Prostate gland (tissue), 2 donors: ENCODE results near the gene MEGF9. TPM values are rescaled to one million over a fixed set of nuclear protein-coding genes. Genes with fewer than 3 reads are reported as not detected.

Experiments
- DNase-seq: peaks from one replicate; pipeline ENCODE4 v3.0.0-alpha.2; 2019; ENCODE audit warnings: low spot score
- H3K27ac ChIP-seq, 2 donors: fragments of 200-600 bp; sonication (generic); 2 replicates each; pipeline ENCODE4 v1.5.1; 2017 to 2019
- H3K27me3 ChIP-seq: fragments of 200-600 bp; sonication (generic); replicated peaks from 2 replicates; pipeline ENCODE4 v1.5.1; 2019; ENCODE audit not compliant: insufficient read depth
- H3K36me3 ChIP-seq, 2 donors: fragments of 200-600 bp; sonication (generic); 1 replicate in 1 of 2; 2 replicates in 1 of 2; pipeline versions ENCODE4 v1.5.1 to v1.8.1; 2017 to 2019
- H3K4me1 ChIP-seq: fragments of 200-600 bp; sonication (generic); replicated peaks from 2 replicates; pipeline ENCODE4 v1.5.1; 2019
- H3K4me3 ChIP-seq, 2 donors: fragments of 200-600 bp; sonication (generic); 2 replicates each; pipeline ENCODE4 v1.5.1; 2017 to 2019
- H3K9me3 ChIP-seq: fragments of 200-600 bp; sonication (generic); 2 replicates; pipeline ENCODE4 v1.5.1; 2017
- CTCF ChIP-seq, 4 experiments: fragments of 200-600 bp in 2 of 4; fragments of 450-650 bp in 2 of 4; sonication (generic) in 2 of 4; IDR thresholded peaks; 1 replicate in 3 of 4; 2 replicates in 1 of 4; pipeline ENCODE4 v1.5.1; 2016 to 2019; ENCODE audit warnings: antibody characterized with exemption in 4 of 4, mild to moderate bottlenecking in 2 of 4, moderate library complexity in 2 of 4
- POLR2A ChIP-seq: fragments of 450-650 bp; IDR thresholded peaks from one replicate; pipeline ENCODE4 v1.6.1; 2016; ENCODE audit warnings: antibody characterized with exemption, mild to moderate bottlenecking
- POLR2AphosphoS5 ChIP-seq: sonication (generic); formaldehyde crosslinking; IDR thresholded peaks from one replicate; pipeline ENCODE4 v1.6.1; 2017; ENCODE audit warnings: antibody characterized with exemption
- WGBS: methylation state at CpG from one replicate; pipeline ENCODE4 v1.1.5; 2018; 5-methylcytosine and 5-hydroxymethylcytosine counted together
- intact Hi-C: fragments of 100-400 bp; cut with DNase I; formaldehyde crosslinking; loops from one replicate; pipeline ENCODE4 v1.14.2; 2022
- total RNA-seq, 2 donors: library from RNA; depleted of rRNA; stranded (reverse); fragments of >200 nt; gene quantifications; one replicate each; pipeline ENCODE4 v1.1.0, GENCODE V29; 2016

Gene MEGF9
- total RNA-seq, 2 donors from 2014 or later, result 12.0 to 25.3 TPM

- H3K9me3 ChIP-seq, result no peaks in the 10 kb centered on the region
- intact Hi-C loops, result no loop called here
- peaks cover 5% of the 10 kb centered on the region for H3K4me1 ChIP-seq
- no peak for TF ChIP-seq POLR2AphosphoS5
- TF ChIP-seq CTCF (IDR thresholded peaks at IDR 0.05), result no peak
- TF ChIP-seq POLR2A, result no peak
- 96% methylated on average over 6 of the region's 6 CpGs for WGBS
- DNase-seq, result no peak
- H3K36me3 ChIP-seq, result no peaks in the 10 kb centered on the region
- no peaks in the 10 kb centered on the region for H3K27me3 ChIP-seq
- H3K4me3 ChIP-seq, result no peak overlapping the region
- no peak overlapping the region for H3K27ac ChIP-seq
Observed at GRCh38 chr9:120625222-120625621, 89.0 kb downstream of the MEGF9 start.

- Histone ChIP-seq H3K4me3 (no peak overlapping the region), H3K9me3 (no peaks in the 10 kb centered on the region), H3K27me3 (no peaks in the 10 kb centered on the region), H3K36me3 (no peaks in the 10 kb centered on the region), H3K4me1 (no peaks in the 10 kb centered on the region), H3K27ac (no peak overlapping the region)
- DNase-seq, result no peak
- no peak for TF ChIP-seq POLR2AphosphoS5
- no peak for TF ChIP-seq POLR2A
- no peak for TF ChIP-seq CTCF (IDR thresholded peaks at IDR 0.05)
- intact Hi-C loops, result no loop called here
Observed at GRCh38 chr9:120622790-120623189, 91.5 kb downstream of the MEGF9 start.

- no peaks in the 10 kb centered on the region for H3K4me1 ChIP-seq
- no peaks in the 10 kb centered on the region for H3K36me3 ChIP-seq
- WGBS, result 90% methylated on average over 1 of the region's 1 CpG
- TF ChIP-seq POLR2A (no peak), CTCF (IDR thresholded peaks at IDR 0.05) (no peak), POLR2AphosphoS5 (no peak)
- no peak overlapping the region for H3K27ac ChIP-seq
- no peak overlapping the region for H3K4me3 ChIP-seq
- intact Hi-C loops, result no loop called here
- H3K27me3 ChIP-seq, result no peaks in the 10 kb centered on the region
- H3K9me3 ChIP-seq, result no peaks in the 10 kb centered on the region
- no peak for DNase-seq
Observed at GRCh38 chr9:120621941-120622340, 92.3 kb downstream of the MEGF9 start.

GRCh38 chr9:120619751-120620655 is 94.3 kb downstream of the MEGF9 start:
- H3K4me3 ChIP-seq, result no peak overlapping the region
- peak; percentile 71 for DNase-seq
- peak overlapping the region in 1 of 2 donors; percentile 8 for H3K27ac ChIP-seq
- WGBS, result 46% methylated on average over 8 of the region's 8 CpGs
- no peaks in the 10 kb centered on the region for H3K36me3 ChIP-seq
- intact Hi-C loops, result no loop called here
- TF ChIP-seq POLR2AphosphoS5 (peak; percentile 60), POLR2A (no peak), CTCF (IDR thresholded peaks at IDR 0.05) (peak; percentile 72 to 87 (median 84))
- no peaks in the 10 kb centered on the region for H3K27me3 ChIP-seq
- H3K9me3 ChIP-seq, result no peaks in the 10 kb centered on the region
- no peaks in the 10 kb centered on the region for H3K4me1 ChIP-seq
